Caco-2 (cell line): ENCODE data around the gene LIME1. TPM values are rescaled to one million over a fixed set of nuclear protein-coding genes. Genes with fewer than 3 reads are reported as not detected.

Experiments used
- BruUV-seq: library from RNA; stranded (reverse); fragments of 400-500 nt; replicated peaks from 2 replicates; lab custom pipeline; 2021; lab: Mats Ljungman, UMichigan
- CTCF ChIA-PET: fragments of 300-600 bp; sonication (Branson Sonifier 250); formaldehyde crosslinking; loops from one replicate; lab custom pipeline; 2022; ENCODE audit warnings: antibody characterized with exemption; lab: Charles Lee
- POLR2A ChIA-PET: fragments of 300-600 bp; sonication (Branson Sonifier 250); formaldehyde crosslinking; loops from one replicate; lab custom pipeline; 2022; ENCODE audit warnings: antibody characterized with exemption; lab: Charles Lee
- DNase-seq, 2 experiments: peaks; one replicate each; pipeline versions ENCODE4 v3.0.0 to v3.0.0-alpha.2; 2020 to 2022
- H3K27me3 ChIP-seq: replicated peaks from 2 replicates; pipeline ENCODE4 v1.6.0; 2011; ENCODE audit warnings: low read length; ENCODE audit not compliant: control insufficient read depth, insufficient read depth
- H3K36me3 ChIP-seq: 2 replicates; pipeline ENCODE4 v1.5.1; 2011; ENCODE audit warnings: low read length; ENCODE audit not compliant: control insufficient read depth, insufficient read depth
- H3K4me1 ChIP-seq: fragments of 250-450 bp; sonication (Bioruptor Pico); 2 replicates; pipeline ENCODE4 v1.5.1; 2020; ENCODE audit warnings: mild to moderate bottlenecking
- H3K4me3 ChIP-seq: 2 replicates; pipeline ENCODE4 v1.5.1; 2011; ENCODE audit warnings: low read depth, mild to moderate bottlenecking, control low read depth, low read length
- H3K9me3 ChIP-seq: fragments of 250-450 bp; sonication (Bioruptor Pico); 2 replicates; pipeline ENCODE4 v1.5.1; 2020; ENCODE audit warnings: mild to moderate bottlenecking, moderate library complexity
- H3K27ac Mint-ChIP-seq: one replicate; pipeline ENCODE4 v1.8.0; 2022; ENCODE audit warnings: mixed read lengths; ENCODE audit not compliant: unreplicated experiment
- H3K27me3 Mint-ChIP-seq: one replicate; pipeline ENCODE4 v1.8.0; 2022; ENCODE audit warnings: mixed read lengths; ENCODE audit not compliant: insufficient read depth, unreplicated experiment
- H3K36me3 Mint-ChIP-seq: one replicate; pipeline ENCODE4 v1.8.0; 2022; ENCODE audit warnings: mild to moderate bottlenecking, mixed read lengths; ENCODE audit not compliant: insufficient read depth, unreplicated experiment
- H3K4me1 Mint-ChIP-seq: one replicate; pipeline ENCODE4 v1.8.0; 2022; ENCODE audit warnings: low read depth, mixed read lengths; ENCODE audit not compliant: unreplicated experiment
- H3K4me3 Mint-ChIP-seq: one replicate; pipeline ENCODE4 v1.8.0; 2022; ENCODE audit warnings: mild to moderate bottlenecking, moderate library complexity, mixed read lengths; ENCODE audit not compliant: unreplicated experiment
- H3K9me3 Mint-ChIP-seq: one replicate; pipeline ENCODE4 v1.8.0; 2022; ENCODE audit warnings: mixed read lengths; ENCODE audit not compliant: unreplicated experiment
- intact Hi-C: fragments of 100-400 bp; cut with micrococcal nuclease; formaldehyde crosslinking; loops from one replicate; pipeline ENCODE4 v1.10.0; 2022; ENCODE audit not compliant: unreplicated experiment
- total RNA-seq: library from RNA; stranded (reverse); gene quantifications from 2 replicates; pipeline ENCODE4 v1.2.3, GENCODE V29; 2022
- TF ChIP-seq, protein P1 (sequence below), 2 experiments: fragments of 200-600 bp in 1 of 2; IDR thresholded peaks; 1 replicate in 1 of 2; 2 replicates in 1 of 2; pipeline versions ENCODE4 v1.5.1 to v1.8.0; 2011 to 2022; ENCODE audit warnings: antibody characterized with exemption in 1 of 2, control low read depth in 1 of 2, inconsistent platforms in 1 of 2, low read depth in 1 of 2, low read length in 1 of 2, mild to moderate bottlenecking in 1 of 2, moderate library complexity in 1 of 2; ENCODE audit not compliant: insufficient read depth in 1 of 2, severe bottlenecking in 1 of 2, unreplicated experiment in 1 of 2

LIME1 gene
- total RNA-seq, 1 experiment from 2014 or later, result 18.8 TPM

DNA sequence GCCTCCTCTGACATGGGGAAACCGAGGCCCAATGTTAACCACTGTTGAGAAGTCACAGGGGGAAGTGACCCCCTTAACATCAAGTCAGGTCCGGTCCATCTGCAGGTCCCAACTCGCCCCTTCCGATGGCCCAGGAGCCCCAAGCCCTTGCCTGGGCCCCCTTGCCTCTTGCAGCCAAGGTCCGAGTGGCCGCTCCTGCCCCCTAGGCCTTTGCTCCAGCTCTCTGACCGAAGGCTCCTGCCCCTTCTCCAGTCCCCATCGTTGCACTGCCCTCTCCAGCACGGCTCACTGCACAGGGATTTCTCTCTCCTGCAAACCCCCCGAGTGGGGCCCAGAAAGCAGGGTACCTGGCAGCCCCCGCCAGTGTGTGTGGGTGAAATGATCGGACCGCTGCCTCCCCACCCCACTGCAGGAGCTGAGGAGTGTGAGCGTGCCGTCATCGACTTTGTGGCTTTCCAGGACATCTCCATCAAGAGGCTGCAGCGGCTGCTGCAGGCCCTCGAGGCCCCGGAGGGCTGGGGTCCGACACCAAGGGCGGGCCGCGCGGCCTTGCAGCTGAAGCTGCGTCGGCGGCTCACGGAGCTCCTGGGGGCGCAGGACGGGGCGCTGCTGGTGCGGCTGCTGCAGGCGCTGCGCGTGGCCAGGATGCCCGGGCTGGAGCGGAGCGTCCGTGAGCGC, 38.5 kb upstream of the LIME1 start:
- Histone ChIP-seq H3K9me3 (peaks cover 3% of the 10 kb centered on the region; the same call in 1 of the 2 replicates), H3K27me3 (no peaks in the 10 kb centered on the region), H3K4me3 (no peak overlapping the region), H3K36me3 (no peaks in the 10 kb centered on the region; the same call in 1 of the 2 replicates), H3K4me1 (peaks cover 26% of the 10 kb centered on the region)
- ChIA-PET POLR2A (interaction anchor here (0.6 to 1.6 kb wide), 2 partner anchors 10 to 161 kb away, joined by 3 to 5 read pairs; partner anchors contain the start of genes ARFRP1, PTK6 and ZGPAT), CTCF (interaction anchor here (0.6 to 1.2 kb wide), 2 partner anchors 10 to 54 kb away, joined by 3 to 8 read pairs; partner anchors contain the start of genes ARFRP1 and ZGPAT)
- peaks cover 11% of the 10 kb centered on the region for H3K4me1 Mint-ChIP-seq
- peak overlapping the region; percentile 66 for H3K4me3 Mint-ChIP-seq
- H3K27ac Mint-ChIP-seq, result peak overlapping the region; percentile 94
- BruUV-seq, result no TSS peak
- H3K36me3 Mint-ChIP-seq, result peaks cover 100% of the 10 kb centered on the region
- H3K27me3 Mint-ChIP-seq, result peaks cover 2% of the 10 kb centered on the region
- peak; percentile 46 to 61 for DNase-seq
- TF ChIP-seq, protein P1, sequence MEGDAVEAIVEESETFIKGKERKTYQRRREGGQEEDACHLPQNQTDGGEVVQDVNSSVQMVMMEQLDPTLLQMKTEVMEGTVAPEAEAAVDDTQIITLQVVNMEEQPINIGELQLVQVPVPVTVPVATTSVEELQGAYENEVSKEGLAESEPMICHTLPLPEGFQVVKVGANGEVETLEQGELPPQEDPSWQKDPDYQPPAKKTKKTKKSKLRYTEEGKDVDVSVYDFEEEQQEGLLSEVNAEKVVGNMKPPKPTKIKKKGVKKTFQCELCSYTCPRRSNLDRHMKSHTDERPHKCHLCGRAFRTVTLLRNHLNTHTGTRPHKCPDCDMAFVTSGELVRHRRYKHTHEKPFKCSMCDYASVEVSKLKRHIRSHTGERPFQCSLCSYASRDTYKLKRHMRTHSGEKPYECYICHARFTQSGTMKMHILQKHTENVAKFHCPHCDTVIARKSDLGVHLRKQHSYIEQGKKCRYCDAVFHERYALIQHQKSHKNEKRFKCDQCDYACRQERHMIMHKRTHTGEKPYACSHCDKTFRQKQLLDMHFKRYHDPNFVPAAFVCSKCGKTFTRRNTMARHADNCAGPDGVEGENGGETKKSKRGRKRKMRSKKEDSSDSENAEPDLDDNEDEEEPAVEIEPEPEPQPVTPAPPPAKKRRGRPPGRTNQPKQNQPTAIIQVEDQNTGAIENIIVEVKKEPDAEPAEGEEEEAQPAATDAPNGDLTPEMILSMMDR (IDR thresholded peaks at IDR 0.05; ENCODE audit: insufficient read depth in 1 of 2, low read depth in 1 of 2, low read length in 1 of 2, severe bottlenecking in 1 of 2, unreplicated experiment in 1 of 2), result no peak
- intact Hi-C loops, result no loop called here
- no peaks in the 10 kb centered on the region for H3K9me3 Mint-ChIP-seq

GRCh38 chr20:63698739-63699465, 37.6 kb upstream of the LIME1 start:
- Mint-ChIP-seq H3K9me3 (no peaks in the 10 kb centered on the region), H3K27me3 (peaks cover 2% of the 10 kb centered on the region), H3K27ac (peak overlapping the region; percentile 30), H3K4me3 (peak overlapping the region; percentile 11), H3K36me3 (peaks cover 100% of the 10 kb centered on the region), H3K4me1 (peaks cover 11% of the 10 kb centered on the region)
- ChIA-PET CTCF (interaction anchor here (0.6 to 1.2 kb wide), 2 partner anchors 9 to 53 kb away, joined by 3 to 8 read pairs; partner anchors contain the start of genes ARFRP1 and ZGPAT), POLR2A (interaction anchor here (1.6 kb wide), 1 partner anchor 9 kb away, joined by 5 read pairs; the partner anchor contains the start of genes ARFRP1 and ZGPAT)
- H3K36me3 ChIP-seq, result no peaks in the 10 kb centered on the region; the same call in 1 of the 2 replicates
- no peaks in the 10 kb centered on the region for H3K27me3 ChIP-seq
- intact Hi-C loops, result no loop called here
- peak; percentile 41 to 67 for DNase-seq
- no TSS peak for BruUV-seq
- no peak overlapping the region for H3K4me3 ChIP-seq
- H3K4me1 ChIP-seq, result peaks cover 26% of the 10 kb centered on the region
- TF ChIP-seq, protein P1 (IDR thresholded peaks at IDR 0.05; ENCODE audit: insufficient read depth in 1 of 2, low read depth in 1 of 2, low read length in 1 of 2, severe bottlenecking in 1 of 2, unreplicated experiment in 1 of 2), result no peak
- peaks cover 3% of the 10 kb centered on the region; the same call in 1 of the 2 replicates for H3K9me3 ChIP-seq
